HG03045 (cell line): ENCODE results near the gene RCN2.
A peak's percentile ranks its signal among the peaks of the same experiment; 100 is the strongest.

Experiments
- ATAC-seq: cut with Tn5 transposase; IDR thresholded peaks from one replicate; pipeline ENCODE4 v1.9.1; 2021; ENCODE audit warnings: mild to moderate bottlenecking, moderate library complexity; ENCODE audit not compliant: unreplicated experiment

The RCN2 gene

DNA sequence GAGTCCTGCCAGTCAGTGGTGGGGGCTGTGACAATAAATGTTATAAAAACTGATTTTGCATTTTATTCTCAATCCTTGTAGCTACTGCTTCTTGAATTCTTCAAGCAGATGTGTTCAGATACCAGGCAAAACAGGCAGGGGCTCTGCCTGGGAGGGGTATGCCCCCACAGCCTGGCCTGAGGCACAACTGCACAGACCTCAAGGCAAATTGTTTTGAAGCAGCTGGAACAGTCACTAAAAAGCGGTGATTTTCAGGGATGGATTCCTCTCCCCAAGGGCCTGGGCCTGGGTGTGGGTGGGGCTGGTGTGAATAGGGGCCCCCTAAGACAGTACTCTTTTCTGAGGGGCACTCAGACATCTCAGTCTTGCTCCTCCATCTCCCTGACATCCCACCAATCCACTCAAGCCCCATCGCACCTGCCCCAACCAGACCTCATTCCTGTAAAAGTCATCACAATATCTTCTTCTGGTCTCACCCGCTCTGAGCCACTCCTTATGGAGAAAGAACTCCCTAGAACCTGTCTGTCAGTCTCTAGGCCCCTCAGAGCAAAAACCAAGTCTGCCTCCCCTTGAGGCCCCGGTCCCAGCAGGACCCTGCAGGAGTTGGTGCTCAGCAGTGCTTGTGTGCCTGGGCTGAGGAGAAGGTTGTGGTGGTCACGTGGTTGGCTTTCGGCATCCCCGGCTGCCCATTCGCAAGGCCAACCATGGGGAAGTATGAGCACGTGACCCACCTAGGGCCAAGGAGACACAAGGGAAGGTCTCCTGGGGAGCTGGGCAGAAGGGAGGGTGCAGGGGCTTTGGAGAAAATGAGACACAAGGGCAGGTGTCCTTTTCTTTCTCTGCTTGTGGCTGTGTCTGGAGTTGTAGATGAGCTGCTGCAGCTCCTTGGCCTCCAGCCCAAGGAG lies 60.4 kb downstream of the RCN2 start:
- no peak for ATAC-seq

DNA sequence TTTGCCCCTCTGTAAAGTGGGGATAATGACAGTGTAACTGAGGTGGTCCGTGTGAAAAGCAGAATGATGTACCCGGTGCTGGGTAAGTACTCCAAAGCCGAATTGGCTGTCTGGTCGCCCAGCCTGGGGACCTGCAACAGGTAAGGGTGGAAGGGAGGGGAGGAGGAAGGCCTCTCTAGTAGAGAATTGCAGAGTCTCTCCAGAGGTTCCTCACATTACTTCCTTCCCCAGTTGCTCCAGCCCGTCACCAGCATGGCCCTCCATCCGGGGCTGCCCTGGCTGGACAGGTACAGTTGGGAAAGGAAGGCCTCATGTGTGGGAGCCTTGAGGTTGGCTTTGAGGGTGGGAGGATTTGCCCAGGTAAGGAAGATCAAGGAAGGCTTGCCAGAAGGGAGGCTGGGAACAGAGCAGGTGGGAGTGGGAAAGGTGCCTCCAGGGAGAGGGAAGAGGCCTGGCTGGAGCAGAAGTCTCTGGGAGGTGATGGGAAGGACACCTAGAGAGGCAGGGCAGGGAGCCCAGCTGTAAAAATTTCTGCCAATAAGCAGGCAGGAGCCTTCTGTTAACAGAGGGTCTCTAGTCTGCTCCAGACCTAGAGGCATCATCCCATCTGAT lies 61.7 kb downstream of the RCN2 start:
- ATAC-seq, result no peak

DNA sequence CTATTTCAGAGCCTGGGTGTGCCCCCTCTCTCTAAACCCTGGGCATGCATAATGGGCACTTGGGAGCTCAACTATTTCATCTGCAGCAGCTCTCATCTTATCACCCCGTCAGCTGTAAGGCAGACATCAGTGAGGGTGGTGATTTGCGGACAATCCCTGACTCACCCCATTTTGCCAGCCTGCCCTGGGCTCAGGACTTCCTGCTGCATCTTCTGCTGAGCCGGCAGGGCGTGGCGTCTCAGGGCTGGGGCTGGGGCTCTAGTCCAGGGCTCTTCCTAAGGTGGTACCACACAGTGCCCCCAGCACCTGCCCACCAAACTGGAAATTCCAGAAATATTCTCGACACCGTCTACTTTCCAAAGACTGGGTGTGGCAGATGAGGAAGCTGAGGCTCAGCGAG lies 62.5 kb downstream of the RCN2 start:
- no peak for ATAC-seq

DNA sequence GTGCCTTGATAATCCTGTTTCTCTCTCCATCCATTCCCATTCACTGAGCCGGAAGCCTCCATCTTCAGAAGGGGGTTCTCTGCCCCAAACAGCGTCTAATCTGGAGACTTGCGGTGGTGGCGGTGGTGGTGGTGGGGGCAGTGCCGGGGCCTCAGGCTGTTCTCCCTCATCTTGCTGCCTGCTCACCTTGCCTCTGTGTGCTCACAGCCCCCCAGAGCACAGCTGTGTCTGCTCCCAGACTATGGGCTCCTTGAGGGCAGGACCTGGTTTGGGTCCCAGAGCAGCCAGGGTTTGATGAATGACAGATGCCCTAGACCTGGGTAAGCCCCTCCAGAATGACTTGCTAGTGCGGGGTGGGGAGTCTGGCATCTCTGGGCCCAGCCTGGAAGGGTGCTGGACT lies 62.9 kb downstream of the RCN2 start:
- ATAC-seq, result no peak

DNA sequence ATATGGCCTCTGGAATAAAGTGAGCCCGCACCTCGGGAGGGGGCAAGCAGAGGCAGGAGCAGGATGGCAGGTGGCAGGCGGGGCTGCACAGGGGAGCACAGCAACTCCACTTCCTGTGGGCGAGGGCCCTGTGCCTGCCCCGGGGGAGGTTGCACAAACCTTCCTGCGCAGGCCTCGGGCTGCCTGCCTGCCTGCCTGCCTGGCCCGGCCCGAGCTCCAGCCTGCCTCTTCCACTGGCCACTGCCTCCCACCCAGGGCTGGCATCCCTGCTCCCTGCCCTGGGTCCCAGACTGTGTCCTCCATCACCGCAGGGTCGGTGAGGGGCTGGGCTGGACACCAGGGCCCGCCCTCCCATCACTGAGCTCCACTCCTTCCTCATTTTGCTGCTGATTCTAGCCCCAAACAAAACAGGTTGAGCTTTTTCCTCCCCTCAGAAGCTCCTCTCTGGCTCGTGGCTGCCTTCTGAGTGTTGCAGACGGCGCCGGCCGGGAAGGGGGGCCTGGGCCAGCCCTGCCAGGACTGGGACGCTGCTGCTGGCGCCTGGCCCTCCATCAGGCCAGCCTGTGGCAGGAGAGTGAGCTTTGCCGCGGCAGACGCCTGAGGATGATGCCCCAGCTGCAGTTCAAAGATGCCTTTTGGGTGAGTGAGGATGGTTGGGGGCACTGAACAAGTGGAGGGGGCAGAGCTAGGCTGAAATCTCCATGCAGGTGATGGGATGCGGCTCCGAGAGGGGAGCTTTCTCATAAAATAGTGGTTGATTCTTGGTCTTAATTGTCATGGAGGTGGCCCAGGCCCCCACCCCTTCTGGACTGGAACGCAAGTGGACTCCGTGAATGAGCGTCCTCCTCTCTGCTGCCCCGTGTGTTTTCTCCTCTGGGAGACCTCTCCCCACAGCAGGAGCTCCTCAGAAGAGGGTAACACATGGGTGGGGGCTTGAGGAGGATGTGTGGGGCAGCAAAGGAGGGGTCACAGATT lies 63.7 kb downstream of the RCN2 start, which contains the start of gene PSTPIP1:
Gene PSTPIP1, plus strand, starts transcription at position 156 of the 975 bp plus-strand sequence. Its CDS starts 448 bp downstream, at position 604.
- peak; percentile 44 for ATAC-seq

DNA sequence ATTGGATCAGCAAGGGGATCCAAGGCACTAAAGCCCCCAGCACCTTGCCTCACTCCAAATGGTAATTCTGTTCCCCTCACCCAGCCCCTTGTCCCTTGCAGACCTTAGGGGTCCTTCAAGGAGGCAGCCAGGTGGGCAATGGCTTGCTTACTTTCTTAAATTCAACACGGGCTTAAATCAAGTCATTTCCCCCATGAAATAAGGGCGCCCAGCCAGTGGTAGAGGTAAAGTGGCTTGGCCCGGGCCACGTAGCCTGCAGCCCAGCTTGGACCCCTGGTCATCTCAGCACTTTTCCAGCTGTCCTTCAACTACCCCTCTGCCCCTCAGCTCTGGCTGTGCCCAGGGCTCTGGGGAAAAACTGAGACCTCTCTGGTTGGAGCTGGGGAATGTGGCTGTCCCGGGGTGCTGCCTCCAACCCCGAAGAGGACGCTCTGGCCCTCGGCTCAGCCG lies 64.6 kb downstream of the RCN2 start:
- ATAC-seq, result no peak

DNA sequence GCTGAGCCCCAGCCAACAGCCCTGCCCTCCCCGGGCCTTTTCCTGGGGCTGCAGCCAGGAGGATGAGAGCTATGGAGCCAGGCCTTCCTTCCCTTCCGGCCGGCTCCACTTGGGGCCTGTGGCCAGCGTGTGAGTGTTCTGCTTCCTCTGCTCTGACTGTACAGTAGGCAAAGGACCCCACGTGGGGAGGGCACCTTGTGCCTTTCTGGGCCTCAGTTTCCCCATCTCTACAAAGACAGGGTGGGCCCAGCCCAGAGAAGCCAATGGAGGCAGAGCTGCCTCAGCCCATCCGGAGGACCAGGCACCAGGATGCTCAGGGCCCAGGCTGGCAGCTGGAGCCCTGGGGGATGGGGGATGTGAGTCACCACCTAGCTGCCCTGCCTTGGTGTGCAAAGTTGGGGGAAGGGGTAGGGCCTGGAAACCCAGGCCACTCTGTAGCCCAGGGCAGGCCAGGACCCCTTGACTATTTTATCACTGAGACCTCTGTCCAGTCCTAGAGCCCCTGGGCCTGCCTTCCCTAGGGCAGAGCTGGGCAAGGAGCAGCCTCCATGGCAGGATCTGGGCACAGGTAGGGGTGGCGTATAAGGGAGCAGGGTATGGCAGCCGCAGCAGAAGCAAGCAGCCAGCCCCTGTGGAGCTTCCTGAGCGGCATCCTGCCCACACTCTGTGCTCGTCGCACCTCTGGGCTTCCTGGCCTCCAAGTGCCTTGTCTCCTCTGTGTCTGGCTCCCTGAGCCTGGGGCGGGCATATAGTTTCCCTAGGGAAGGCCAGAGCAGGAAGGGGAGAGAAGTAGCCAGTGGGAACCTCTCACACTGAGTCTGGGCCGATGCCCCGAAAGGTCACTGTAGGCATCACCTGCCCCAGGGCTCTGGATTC lies 65.2 kb downstream of the RCN2 start:
- ATAC-seq, result no peak

DNA sequence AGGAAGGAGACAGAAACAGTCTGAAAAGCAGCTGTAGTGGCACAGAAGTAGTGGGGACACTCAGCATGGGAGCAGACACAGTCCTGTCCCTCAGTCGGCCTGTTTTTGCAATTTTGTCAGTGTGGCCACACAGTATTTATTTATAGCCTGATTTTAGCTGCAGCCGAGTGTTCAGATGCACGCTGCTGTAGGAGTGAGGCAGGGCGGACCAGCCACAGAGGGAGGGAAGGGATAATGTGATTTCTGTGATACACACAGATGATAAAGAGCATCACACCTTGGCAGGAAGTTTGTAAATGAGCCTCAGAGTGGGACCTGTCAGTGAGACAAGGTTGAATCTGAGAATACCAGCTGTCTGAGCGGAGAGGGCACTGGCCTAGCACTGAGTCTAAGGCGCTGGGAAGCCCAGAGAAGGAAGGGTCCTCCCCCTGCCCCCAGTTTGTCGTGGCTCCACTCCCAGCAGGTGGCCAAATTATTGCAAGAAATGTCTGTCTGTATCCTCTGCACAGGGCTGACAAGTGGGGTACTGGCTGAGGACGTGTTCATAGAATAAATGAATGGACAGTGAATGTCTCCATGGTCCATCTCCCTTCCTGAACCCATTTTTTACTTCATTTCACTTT lies 67.2 kb downstream of the RCN2 start:
- ATAC-seq, result no peak

DNA sequence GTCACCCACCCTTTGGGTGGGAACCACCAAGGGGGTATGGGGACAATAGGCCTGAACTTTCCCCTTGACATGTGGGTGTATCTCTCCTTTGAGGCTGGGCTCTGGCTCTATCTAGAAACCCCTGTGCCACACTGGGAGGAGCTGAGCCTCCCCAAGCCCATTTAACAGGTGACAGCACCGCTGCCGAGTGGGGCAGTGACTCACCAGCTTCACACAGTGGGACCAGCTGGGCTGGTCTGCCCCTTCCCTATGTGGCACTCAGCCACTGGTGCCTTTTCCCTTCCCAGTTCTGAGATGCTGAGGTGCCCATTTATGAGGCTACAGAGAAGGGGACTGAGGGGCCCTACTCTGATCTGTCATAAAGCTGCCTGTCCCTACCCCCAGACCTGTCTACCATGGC lies 68.4 kb downstream of the RCN2 start:
- no peak for ATAC-seq

DNA sequence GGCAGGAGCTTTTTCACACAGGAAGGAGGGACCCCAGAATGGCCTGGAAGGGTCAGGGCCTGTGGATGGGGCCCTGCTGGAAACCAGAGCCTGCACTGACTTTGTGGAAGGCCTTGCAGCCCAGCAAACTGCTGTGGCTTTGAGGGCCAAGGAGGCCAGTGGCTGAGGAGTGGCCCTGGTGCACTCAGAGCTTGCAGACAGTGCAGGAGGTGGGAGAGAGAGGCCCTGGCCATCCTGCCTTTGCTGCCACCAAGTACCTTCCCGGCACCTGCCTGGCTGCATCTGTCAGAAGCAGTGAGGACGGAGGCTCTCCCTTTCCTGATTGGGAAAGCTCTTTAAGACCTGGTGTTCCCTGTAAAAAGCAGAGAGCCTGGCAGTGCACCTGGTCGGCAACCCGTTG lies 69.8 kb downstream of the RCN2 start:
- no peak for ATAC-seq

DNA sequence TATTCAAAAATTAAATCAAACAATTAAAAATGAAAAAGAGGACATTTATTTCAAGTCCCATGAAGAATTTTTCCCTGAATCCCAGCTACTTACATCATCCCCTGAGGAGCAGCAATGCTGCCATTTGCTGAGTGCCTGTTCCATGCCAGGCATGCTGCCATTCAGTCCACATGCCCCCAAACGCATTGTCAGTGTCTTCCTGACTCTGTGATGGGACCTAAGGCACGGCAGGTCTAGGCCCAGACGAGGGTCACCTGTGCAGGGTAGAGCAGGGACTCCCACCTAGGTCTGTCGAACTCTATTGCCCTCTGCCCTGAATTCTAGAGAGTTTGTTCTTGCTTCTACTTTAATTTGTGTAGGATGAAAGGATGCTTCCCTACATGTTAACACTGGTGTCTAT lies 70.4 kb downstream of the RCN2 start:
- ATAC-seq, result no peak

DNA sequence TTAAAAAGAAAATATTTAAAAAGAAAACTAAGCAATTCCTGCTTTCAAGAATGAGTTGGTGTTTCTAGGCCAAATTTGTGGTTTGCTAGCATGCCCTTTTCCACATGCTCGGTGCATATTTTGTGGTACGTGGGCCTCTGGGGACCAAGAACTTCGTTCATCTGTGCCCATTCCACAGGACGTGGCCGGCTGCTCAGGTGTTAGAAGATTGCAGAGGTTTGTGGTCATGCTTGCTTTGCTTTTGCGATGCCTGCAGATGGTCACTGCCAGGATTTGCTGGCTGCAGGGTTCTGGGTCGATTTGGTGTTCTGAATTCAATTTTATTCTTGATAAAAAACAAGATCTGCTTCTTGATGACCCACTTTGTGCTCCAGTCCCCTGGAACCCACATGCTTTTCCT lies 70.9 kb downstream of the RCN2 start:
- ATAC-seq, result no peak

DNA sequence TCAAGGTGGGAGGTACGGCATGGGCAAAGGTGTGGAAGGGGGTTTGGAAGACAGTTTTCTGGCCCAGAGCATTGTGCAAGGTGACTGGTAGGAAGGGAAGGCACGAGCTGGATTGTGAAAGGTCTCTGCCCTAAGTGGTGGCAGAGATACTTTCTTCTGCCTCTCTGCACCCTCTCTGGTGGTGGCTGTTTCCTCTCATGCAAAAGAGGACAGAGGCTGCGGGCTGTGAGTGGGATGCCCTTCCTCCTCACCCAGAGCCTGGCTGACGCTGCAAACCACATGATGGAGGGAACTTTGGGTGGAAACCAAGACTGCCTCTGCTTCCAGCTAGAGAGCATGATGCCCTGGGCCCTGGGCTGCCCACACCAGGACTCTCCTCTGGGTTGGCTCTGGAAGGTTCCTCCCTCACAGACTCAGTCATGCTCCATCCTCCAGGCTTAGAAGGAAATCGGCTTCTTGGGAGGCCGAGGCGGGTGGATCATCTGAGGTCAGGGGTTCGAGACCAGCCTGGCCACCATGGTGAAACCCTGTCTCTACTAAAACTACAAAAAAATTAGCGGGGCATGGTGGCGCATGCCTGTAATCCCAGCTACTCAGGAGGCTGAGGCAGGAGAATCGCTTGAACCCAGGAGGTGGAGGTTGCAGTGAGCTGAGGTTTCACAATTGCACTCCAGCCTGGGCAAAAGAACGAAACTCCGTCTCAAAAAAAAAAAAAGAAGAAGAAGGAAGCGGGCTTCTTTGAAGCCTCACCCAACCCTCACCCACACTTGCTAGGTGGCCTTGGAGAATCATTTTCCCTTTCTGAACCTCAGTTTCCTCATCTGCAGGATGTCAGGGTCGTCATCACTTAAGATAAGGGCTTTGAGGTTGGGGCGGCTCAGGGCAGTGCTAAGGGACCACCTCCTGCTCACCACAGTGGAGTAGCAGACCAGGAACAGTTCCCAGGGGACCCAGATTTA lies 71.7 kb downstream of the RCN2 start:
- peak; percentile 80 for ATAC-seq
